ENCODE measurements around the gene EID2B.

Gene EID2B

GRCh38 chr19:39525205-39525604, 7.4 kb downstream of the EID2B start:
- DNase-seq, result no peak

GRCh38 chr19:39524495-39524894, 8.2 kb downstream of the EID2B start:
- DNase-seq, result no peak

- DNase-seq, result no peak
Observed at GRCh38 chr19:39520541-39521484, 11.8 kb downstream of the EID2B start.

- DNase-seq, result no peak
Observed at GRCh38 chr19:39518975-39519374, 13.7 kb downstream of the EID2B start.

- no peak for DNase-seq
Observed at GRCh38 chr19:39518458-39518857, 14.2 kb downstream of the EID2B start.

GRCh38 chr19:39517432-39517831, 15.2 kb downstream of the EID2B start:
- no peak for DNase-seq

GRCh38 chr19:39516270-39516669, 16.4 kb downstream of the EID2B start:
- DNase-seq, result no peak

- DNase-seq, result no peak
Observed at GRCh38 chr19:39515551-39516191, 17.0 kb downstream of the EID2B start.

GRCh38 chr19:39514840-39515550, 17.7 kb downstream of the EID2B start, which contains the start of gene SELENOV:
SELENOV (plus strand) TSS chr19:39515139; CDS start chr19:39515213, 74 bp downstream.
- DNase-seq, result no peak

- no peak for DNase-seq
Observed at GRCh38 chr19:39512988-39513387, 19.7 kb downstream of the EID2B start.

- no peak for DNase-seq
Observed at GRCh38 chr19:39509233-39509632, 23.4 kb downstream of the EID2B start.

GRCh38 chr19:39508629-39509028, 24.0 kb downstream of the EID2B start:
- no peak for DNase-seq

- DNase-seq, result no peak
Observed at GRCh38 chr19:39507715-39508364, 24.8 kb downstream of the EID2B start.

- peak; percentile 60 for DNase-seq
Observed at GRCh38 chr19:39506944-39507714, 25.5 kb downstream of the EID2B start.

- DNase-seq, result no peak
Observed at GRCh38 chr19:39506598-39506943, 26.1 kb downstream of the EID2B start.

- no peak for DNase-seq
Observed at GRCh38 chr19:39502640-39503417, 29.8 kb downstream of the EID2B start.

- no peak for DNase-seq
Observed at GRCh38 chr19:39501340-39501739, 31.3 kb downstream of the EID2B start.

GRCh38 chr19:39500543-39500942, 32.1 kb downstream of the EID2B start:
- DNase-seq, result no peak

GRCh38 chr19:39499932-39500331, 32.7 kb downstream of the EID2B start:
- DNase-seq, result no peak

GRCh38 chr19:39498798-39499642, 33.6 kb downstream of the EID2B start, which contains the start of gene DLL3:
DLL3 (plus strand) TSS chr19:39498947; CDS start chr19:39498975, 28 bp downstream.
- no peak for DNase-seq
